ENCODE measurements around the gene SMAD3. TPM values are rescaled to one million over a fixed set of nuclear protein-coding genes. Genes with fewer than 3 reads are reported as not detected.

Gene SMAD3
- total RNA-seq, 4 donors from 2014 or later = 21.2 to 32.3 (median 24.2) TPM

- peak overlapping the region; percentile 73 to 89 (median 84) for H3K27ac ChIP-seq (replicated peaks in 1 of 4)
- H3K4me3 ChIP-seq = peak overlapping the region in 3 of 4 donors; percentile 20 to 39 (median 21)
- no peaks in the 10 kb centered on the region for H3K36me3 ChIP-seq
- 61% methylated on average over 11 of the region's 11 CpGs for WGBS
- intact Hi-C loops (cut with DNase I) = no loop called here
- no peak for TF ChIP-seq EP300 (IDR thresholded peaks at IDR 0.05)
- TF ChIP-seq POLR2A (IDR thresholded peaks at IDR 0.05; ENCODE audit: low read depth) = no peak
- no peak for TF ChIP-seq POLR2AphosphoS5 (IDR thresholded peaks at IDR 0.05)
- TF ChIP-seq CTCF (IDR thresholded peaks at IDR 0.05) = no peak
- H3K4me1 ChIP-seq = peaks cover 69 to 100% (median 98%) of the 10 kb centered on the region in 4 donors
- no peaks in the 10 kb centered on the region for H3K9me3 ChIP-seq
- H3K27me3 ChIP-seq = no peaks in the 10 kb centered on the region
- DNase-seq (ENCODE audit: extremely low spot score) = no peak
Observed at GRCh38 chr15:67138891-67139855, 73.8 kb downstream of the SMAD3 start.

GRCh38 chr15:67140078-67140833 lies 74.9 kb downstream of the SMAD3 start:
- H3K9me3 ChIP-seq = no peaks in the 10 kb centered on the region
- H3K4me1 ChIP-seq = peaks cover 67 to 100% (median 97%) of the 10 kb centered on the region in 4 donors
- H3K27me3 ChIP-seq = no peaks in the 10 kb centered on the region
- DNase-seq (ENCODE audit: extremely low spot score) = no peak
- WGBS = 67% methylated on average over 9 of the region's 9 CpGs
- no peak for TF ChIP-seq CTCF (IDR thresholded peaks at IDR 0.05)
- TF ChIP-seq POLR2AphosphoS5 (IDR thresholded peaks at IDR 0.05) = no peak
- no peak for TF ChIP-seq EP300 (IDR thresholded peaks at IDR 0.05)
- no peak for TF ChIP-seq POLR2A (IDR thresholded peaks at IDR 0.05; ENCODE audit: low read depth)
- H3K36me3 ChIP-seq = no peaks in the 10 kb centered on the region
- H3K27ac ChIP-seq (replicated peaks in 1 of 4) = peak overlapping the region in 3 of 4 donors; percentile 8 to 81 (median 13)
- intact Hi-C loops (cut with DNase I) = no loop called here
- no peak overlapping the region for H3K4me3 ChIP-seq

DNA sequence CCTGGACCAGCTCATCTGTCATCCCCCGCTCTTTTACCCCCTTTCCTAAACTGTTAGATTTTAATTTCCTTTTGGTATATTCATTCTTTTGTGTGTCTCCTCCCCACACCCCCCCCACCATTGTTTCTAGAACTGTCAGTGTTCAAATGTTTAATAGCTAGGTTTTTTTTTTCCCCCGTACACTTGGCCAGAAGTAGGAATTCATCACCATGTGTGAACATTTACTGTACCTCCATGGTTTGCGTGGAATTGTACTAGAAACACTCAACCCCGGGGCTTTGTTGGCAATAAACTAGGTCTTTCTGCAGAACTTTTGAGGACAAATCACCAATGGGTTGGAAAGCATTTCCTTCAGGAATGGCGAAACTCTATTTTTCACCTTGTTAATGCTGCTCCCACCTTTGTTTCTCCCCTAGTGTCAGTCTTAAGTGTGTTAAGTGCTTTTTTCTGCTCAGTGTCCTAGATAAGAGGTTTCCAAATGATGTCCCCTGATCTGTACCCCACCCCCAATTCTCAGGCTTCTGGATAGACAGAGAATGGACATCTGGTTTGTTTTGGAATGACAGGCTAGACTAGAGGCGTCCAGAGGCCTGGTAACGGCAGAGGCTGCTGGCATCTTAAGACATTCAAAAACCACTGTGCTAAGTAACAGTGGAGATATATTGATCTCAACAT lies 76.8 kb downstream of the SMAD3 start:
- peak overlapping the region; percentile 37 to 76 (median 60) for H3K27ac ChIP-seq (replicated peaks in 1 of 4)
- H3K36me3 ChIP-seq = no peaks in the 10 kb centered on the region
- TF ChIP-seq POLR2AphosphoS5 (IDR thresholded peaks at IDR 0.05) (no peak), EP300 (IDR thresholded peaks at IDR 0.05) (no peak), CTCF (IDR thresholded peaks at IDR 0.05) (no peak), POLR2A (IDR thresholded peaks at IDR 0.05; ENCODE audit: low read depth) (no peak)
- peaks cover 69 to 100% (median 97%) of the 10 kb centered on the region in 4 donors for H3K4me1 ChIP-seq
- H3K9me3 ChIP-seq = no peaks in the 10 kb centered on the region
- 46% methylated on average over 7 of the region's 7 CpGs for WGBS
- no peak overlapping the region for H3K4me3 ChIP-seq
- intact Hi-C loops (cut with DNase I) = no loop called here
- no peak for DNase-seq (ENCODE audit: extremely low spot score)
- no peaks in the 10 kb centered on the region for H3K27me3 ChIP-seq

GRCh38 chr15:67142767-67143100 lies 77.3 kb downstream of the SMAD3 start:
- no peaks in the 10 kb centered on the region for H3K9me3 ChIP-seq
- TF ChIP-seq POLR2A (IDR thresholded peaks at IDR 0.05; ENCODE audit: low read depth) = no peak
- TF ChIP-seq POLR2AphosphoS5 (IDR thresholded peaks at IDR 0.05) = no peak
- TF ChIP-seq CTCF (IDR thresholded peaks at IDR 0.05) = no peak
- TF ChIP-seq EP300 (IDR thresholded peaks at IDR 0.05) = no peak
- H3K27ac ChIP-seq (replicated peaks in 1 of 4) = peak overlapping the region; percentile 37 to 76 (median 60)
- intact Hi-C loops (cut with DNase I) = no loop called here
- no peaks in the 10 kb centered on the region for H3K36me3 ChIP-seq
- H3K27me3 ChIP-seq = no peaks in the 10 kb centered on the region
- H3K4me3 ChIP-seq = no peak overlapping the region
- H3K4me1 ChIP-seq = peaks cover 71 to 100% (median 97%) of the 10 kb centered on the region in 4 donors
- WGBS = 18% methylated on average over 4 of the region's 6 CpGs
- no peak for DNase-seq (ENCODE audit: extremely low spot score)

Measured in esophagus muscularis mucosa (tissue), 4 donors.